ENCODE data around the gene KRT83.
"Not testable (repeated sequence)": the region's sequence is repeated elsewhere in the genome, so short reads cannot be mapped to it uniquely, and the experiment has no call there.

Gene KRT83

DNA sequence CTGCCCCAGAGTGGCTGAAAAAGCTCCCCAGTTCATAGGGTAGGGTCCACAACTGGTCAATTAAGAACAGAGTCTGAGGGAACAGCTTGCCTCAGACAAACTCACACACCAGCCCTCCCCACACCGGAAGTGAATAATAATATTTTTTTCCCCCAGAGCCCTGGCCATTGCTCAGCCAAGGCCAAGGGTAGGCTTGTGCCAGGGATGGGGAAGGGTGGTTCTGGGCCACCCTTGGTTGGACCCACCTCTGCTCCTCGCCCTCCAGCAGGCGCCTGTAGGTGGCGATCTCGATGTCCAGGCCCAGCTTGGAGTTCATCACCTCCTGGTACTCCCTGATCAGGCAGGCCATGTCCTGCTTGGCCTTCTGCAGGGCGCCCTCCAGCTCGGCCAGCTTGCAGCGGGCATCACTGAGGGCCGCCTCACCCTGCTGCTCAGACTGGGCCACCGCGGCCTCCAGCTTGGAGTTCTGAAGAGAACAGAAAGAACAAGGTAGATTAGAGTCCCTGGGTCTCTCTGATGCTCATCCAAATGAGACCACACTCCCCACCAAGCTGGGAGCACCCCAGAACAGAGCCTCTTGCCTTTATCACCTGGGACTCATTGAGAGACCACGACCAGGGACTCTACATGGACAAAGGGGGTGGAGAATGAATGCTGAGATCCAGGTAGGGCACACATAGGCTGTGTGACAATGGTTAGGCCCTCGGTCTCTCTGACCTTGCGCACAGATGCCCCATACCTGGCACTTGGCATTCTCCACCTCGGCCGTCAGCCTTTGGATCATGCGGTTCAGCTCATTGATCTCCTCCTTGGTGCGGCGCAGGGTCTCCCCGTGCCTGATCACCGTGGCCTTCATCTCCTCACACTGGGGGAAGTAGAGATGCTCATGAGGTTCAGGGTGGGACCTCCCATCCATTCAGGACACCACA lies 34.1 kb downstream of the KRT83 start:
- not testable (repeated sequence) for H3K4me3 ChIP-seq (ENCODE audit: low read depth, low read length); DNase-seq (ENCODE audit: low read depth)

- no peak for TF ChIP-seq CTCF (IDR thresholded peaks at IDR 0.05; ENCODE audit: insufficient read depth, low read depth, low read length, missing control alignments)
- H3K4me3 ChIP-seq (ENCODE audit: low read depth, low read length): no peak overlapping the region
- no peak for DNase-seq (ENCODE audit: low read depth)
Measured at GRCh38 chr12:52285851-52286530, 35.2 kb downstream of the KRT83 start.

DNA sequence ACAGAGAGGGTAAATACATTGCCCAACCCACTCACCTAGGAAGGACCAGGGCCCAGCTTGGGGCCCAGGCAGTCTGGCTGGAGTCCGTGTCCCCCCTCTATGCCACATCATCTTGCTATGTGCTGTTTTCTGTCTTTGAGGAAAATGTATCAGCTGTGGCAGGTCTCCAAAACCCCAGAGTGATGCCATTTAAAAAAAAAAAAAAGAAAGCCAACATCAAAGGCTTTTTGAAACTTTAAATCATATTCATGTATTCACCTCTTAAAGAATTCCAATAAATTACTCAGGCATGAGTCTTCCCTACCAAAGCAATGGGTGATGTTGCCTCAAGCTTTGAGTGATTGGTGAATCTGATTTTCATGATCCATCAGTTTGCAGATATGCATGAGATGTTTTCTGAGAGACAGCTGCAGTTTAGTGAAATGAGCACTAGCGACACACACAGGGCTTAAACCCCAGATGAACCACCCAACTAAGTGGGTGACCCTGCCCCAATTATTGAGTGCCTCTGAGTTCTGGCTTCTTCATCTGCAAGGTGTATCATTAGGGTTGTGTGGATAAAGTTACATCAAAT lies 35.9 kb downstream of the KRT83 start:
- H3K4me3 ChIP-seq (ENCODE audit: low read depth, low read length): no peak overlapping the region
- TF ChIP-seq CTCF (IDR thresholded peaks at IDR 0.05; ENCODE audit: insufficient read depth, low read depth, low read length, missing control alignments): no peak
- DNase-seq (ENCODE audit: low read depth): no peak

- no peak overlapping the region for H3K4me3 ChIP-seq (ENCODE audit: low read depth, low read length)
- TF ChIP-seq CTCF (IDR thresholded peaks at IDR 0.05; ENCODE audit: insufficient read depth, low read depth, low read length, missing control alignments): no peak
- no peak for DNase-seq (ENCODE audit: low read depth)
Measured at GRCh38 chr12:52284562-52285171, 36.5 kb downstream of the KRT83 start.

GRCh38 chr12:52280796-52281560 lies 40.2 kb downstream of the KRT83 start:
- no peak for TF ChIP-seq CTCF (IDR thresholded peaks at IDR 0.05; ENCODE audit: insufficient read depth, low read depth, low read length, missing control alignments)
- H3K4me3 ChIP-seq (ENCODE audit: low read depth, low read length): no peak overlapping the region
- DNase-seq (ENCODE audit: low read depth): no peak

- no peak for TF ChIP-seq CTCF (IDR thresholded peaks at IDR 0.05; ENCODE audit: insufficient read depth, low read depth, low read length, missing control alignments)
- no peak overlapping the region for H3K4me3 ChIP-seq (ENCODE audit: low read depth, low read length)
- no peak for DNase-seq (ENCODE audit: low read depth)
Measured at GRCh38 chr12:52280319-52280795, 40.8 kb downstream of the KRT83 start.
